Measurements from ENCODE around the gene SMIM5.
A peak's percentile ranks its signal among the peaks of the same experiment; 100 is the strongest.

The SMIM5 gene

DNA sequence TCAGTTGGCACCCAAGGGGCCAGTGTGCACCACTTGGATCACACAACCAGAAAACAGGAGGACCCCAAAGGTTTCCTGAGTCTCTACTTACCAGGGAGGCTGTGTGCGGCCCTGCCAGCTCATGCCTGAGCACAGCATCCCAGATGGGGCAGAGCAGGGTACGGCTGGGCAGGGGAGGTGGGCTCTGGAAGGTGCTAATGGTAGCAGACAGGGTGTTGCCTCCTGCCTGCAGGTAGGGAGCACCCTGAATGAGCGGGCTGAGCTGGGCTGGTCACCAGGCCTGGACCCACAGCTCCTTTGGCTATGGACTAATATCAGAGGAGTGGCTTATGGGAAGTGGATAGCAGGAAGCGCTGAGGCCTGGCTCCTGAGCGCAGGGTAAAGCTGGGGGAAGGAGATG, 19.1 kb downstream of the SMIM5 start:
- 89% methylated on average over 5 of the region's 5 CpGs for WGBS
- Histone ChIP-seq H3K18ac (ENCODE audit: low read depth in 1 of 2, low read length in 2 of 2) (no peak overlapping the region), H3K36me3 (ENCODE audit: control insufficient read depth in 1 of 2, insufficient read depth in 2 of 2, low read depth in 1 of 2, low read length in 2 of 2) (peaks cover 42 to 60% of the 10 kb centered on the region in 2 experiments), H2BK15ac (ENCODE audit: low read depth, poor library complexity, severe bottlenecking) (no peak overlapping the region), H3K4ac (ENCODE audit: low read depth in 1 of 2, low read length in 2 of 2) (no peak overlapping the region), H3K4me1 (ENCODE audit: control insufficient read depth, insufficient read depth, low read depth, low read length) (peaks cover 2% of the 10 kb centered on the region), H2BK12ac (ENCODE audit: low read length in 2 of 2) (no peak overlapping the region), H3K9me3 (ENCODE audit: control insufficient read depth, low read length) (no peaks in the 10 kb centered on the region), H4K8ac (ENCODE audit: low read length) (no peak overlapping the region), H3K4me2 (ENCODE audit: low read length, poor library complexity, severe bottlenecking) (no peak overlapping the region), H3K23ac (ENCODE audit: low read length in 2 of 2) (no peak overlapping the region), H4K91ac (ENCODE audit: low read length) (no peak overlapping the region), H2AK5ac (ENCODE audit: low read length, severe bottlenecking) (peak overlapping the region; percentile 79), H2BK5ac (ENCODE audit: low read depth, low read length, poor library complexity, severe bottlenecking) (no peak overlapping the region), H3K14ac (ENCODE audit: low read length in 2 of 2) (no peak overlapping the region), H3K9ac (ENCODE audit: low read length) (no peak overlapping the region), H2AFZ (ENCODE audit: low read depth, low read length) (no peak overlapping the region), H2BK120ac (ENCODE audit: low read depth, low read length) (no peak overlapping the region), H3K4me3 (ENCODE audit: insufficient read depth in 1 of 2, low read depth in 1 of 2, low read length in 2 of 2) (no peak overlapping the region), H3K27me3 (ENCODE audit: control insufficient read depth in 1 of 2, insufficient read depth in 1 of 2, low read length in 2 of 2) (no peaks in the 10 kb centered on the region), H3K27ac (ENCODE audit: low read length, poor library complexity, severe bottlenecking) (no peak overlapping the region), H3K79me1 (replicated peaks; ENCODE audit: low read length, poor library complexity, severe bottlenecking) (peaks cover 10% of the 10 kb centered on the region)
- no peak for DNase-seq

DNA sequence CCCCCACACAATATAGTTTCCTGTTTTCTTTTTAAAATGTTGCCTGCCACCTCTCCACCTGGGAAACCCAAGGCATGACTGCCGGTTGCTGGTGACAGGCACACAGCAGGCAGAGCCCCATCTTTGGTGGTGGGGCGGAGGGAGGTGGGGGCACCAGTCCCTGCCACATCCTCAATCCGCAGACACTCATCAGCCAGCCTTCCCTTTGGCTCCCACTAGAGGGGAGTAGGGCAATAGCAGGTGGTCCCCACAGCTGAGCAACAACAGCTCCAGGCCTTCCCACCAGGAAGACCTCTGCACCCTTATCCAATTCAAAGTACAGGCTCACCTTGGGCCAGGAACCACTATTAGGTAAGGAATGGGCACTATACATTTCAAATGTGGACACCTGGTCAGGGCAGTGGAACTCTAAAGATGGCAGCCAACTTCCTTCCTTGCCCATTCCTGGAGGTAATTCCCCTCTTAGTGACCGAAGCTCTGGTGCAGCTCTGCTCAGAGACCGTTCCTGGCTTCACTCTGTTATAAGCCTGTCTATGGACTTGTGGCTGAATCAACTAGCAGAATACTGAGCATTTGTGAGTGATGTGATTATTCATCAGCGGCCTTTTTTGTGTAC, 19.8 kb downstream of the SMIM5 start:
- no peak overlapping the region for H4K91ac ChIP-seq (ENCODE audit: low read length)
- peaks cover 39 to 62% of the 10 kb centered on the region in 2 experiments for H3K36me3 ChIP-seq (ENCODE audit: control insufficient read depth in 1 of 2, insufficient read depth in 2 of 2, low read depth in 1 of 2, low read length in 2 of 2)
- no peaks in the 10 kb centered on the region for H3K27me3 ChIP-seq (ENCODE audit: control insufficient read depth in 1 of 2, insufficient read depth in 1 of 2, low read length in 2 of 2)
- no peak overlapping the region for H3K27ac ChIP-seq (ENCODE audit: low read length, poor library complexity, severe bottlenecking)
- H3K4me2 ChIP-seq (ENCODE audit: low read length, poor library complexity, severe bottlenecking): no peak overlapping the region
- H2BK5ac ChIP-seq (ENCODE audit: low read depth, low read length, poor library complexity, severe bottlenecking): no peak overlapping the region
- no peak overlapping the region for H3K4ac ChIP-seq (ENCODE audit: low read depth in 1 of 2, low read length in 2 of 2)
- H2BK120ac ChIP-seq (ENCODE audit: low read depth, low read length): no peak overlapping the region
- WGBS: 68% methylated on average over 5 of the region's 6 CpGs
- no peak overlapping the region for H3K14ac ChIP-seq (ENCODE audit: low read length in 2 of 2)
- H2BK12ac ChIP-seq (ENCODE audit: low read length in 2 of 2): no peak overlapping the region
- H3K9ac ChIP-seq (ENCODE audit: low read length): no peak overlapping the region
- no peak overlapping the region for H2AFZ ChIP-seq (ENCODE audit: low read depth, low read length)
- peak; percentile 63 for DNase-seq
- no peak overlapping the region for H2BK15ac ChIP-seq (ENCODE audit: low read depth, poor library complexity, severe bottlenecking)
- H3K79me1 ChIP-seq (replicated peaks; ENCODE audit: low read length, poor library complexity, severe bottlenecking): peaks cover 6% of the 10 kb centered on the region
- no peak overlapping the region for H3K4me3 ChIP-seq (ENCODE audit: insufficient read depth in 1 of 2, low read depth in 1 of 2, low read length in 2 of 2)
- H2AK5ac ChIP-seq (ENCODE audit: low read length, severe bottlenecking): peak overlapping the region; percentile 27
- no peak overlapping the region for H3K23ac ChIP-seq (ENCODE audit: low read length in 2 of 2)
- H4K8ac ChIP-seq (ENCODE audit: low read length): no peak overlapping the region
- no peak overlapping the region for H3K18ac ChIP-seq (ENCODE audit: low read depth in 1 of 2, low read length in 2 of 2)
- H3K9me3 ChIP-seq (ENCODE audit: control insufficient read depth, low read length): no peaks in the 10 kb centered on the region
- peaks cover 2% of the 10 kb centered on the region for H3K4me1 ChIP-seq (ENCODE audit: control insufficient read depth, insufficient read depth, low read depth, low read length)

DNA sequence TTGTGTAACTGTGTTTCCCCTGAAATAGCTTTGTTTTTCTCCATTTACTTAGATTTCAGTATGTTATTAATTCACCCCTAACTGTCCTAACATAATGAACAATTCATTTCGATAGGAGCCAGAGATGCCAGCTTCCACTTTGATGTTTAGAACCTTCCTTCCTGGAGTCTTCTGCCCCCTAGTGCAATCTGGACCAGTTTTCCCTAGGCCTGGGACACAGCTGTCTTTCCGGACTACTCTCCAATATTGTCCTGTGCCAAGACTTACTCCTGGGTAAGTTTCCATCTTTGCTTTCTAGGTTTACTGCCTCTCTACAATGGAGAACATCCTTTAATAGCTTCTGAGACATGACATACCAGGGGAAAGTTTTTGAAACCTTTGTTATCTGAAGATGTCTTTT, 20.9 kb downstream of the SMIM5 start:
- Histone ChIP-seq H2BK12ac (ENCODE audit: low read length in 2 of 2) (no peak overlapping the region), H2AK5ac (ENCODE audit: low read length, severe bottlenecking) (no peak overlapping the region), H3K79me1 (replicated peaks; ENCODE audit: low read length, poor library complexity, severe bottlenecking) (peaks cover 9% of the 10 kb centered on the region), H3K9me3 (ENCODE audit: control insufficient read depth, low read length) (no peaks in the 10 kb centered on the region), H3K9ac (ENCODE audit: low read length) (no peak overlapping the region), H3K18ac (ENCODE audit: low read depth in 1 of 2, low read length in 2 of 2) (no peak overlapping the region), H3K4me2 (ENCODE audit: low read length, poor library complexity, severe bottlenecking) (no peak overlapping the region), H2BK5ac (ENCODE audit: low read depth, low read length, poor library complexity, severe bottlenecking) (no peak overlapping the region), H3K27ac (ENCODE audit: low read length, poor library complexity, severe bottlenecking) (no peak overlapping the region), H2BK15ac (ENCODE audit: low read depth, poor library complexity, severe bottlenecking) (no peak overlapping the region), H3K14ac (ENCODE audit: low read length in 2 of 2) (no peak overlapping the region), H3K4me1 (ENCODE audit: control insufficient read depth, insufficient read depth, low read depth, low read length) (peaks cover 2% of the 10 kb centered on the region), H4K91ac (ENCODE audit: low read length) (no peak overlapping the region), H3K4me3 (ENCODE audit: insufficient read depth in 1 of 2, low read depth in 1 of 2, low read length in 2 of 2) (no peak overlapping the region), H3K27me3 (ENCODE audit: control insufficient read depth in 1 of 2, insufficient read depth in 1 of 2, low read length in 2 of 2) (no peaks in the 10 kb centered on the region), H4K8ac (ENCODE audit: low read length) (no peak overlapping the region), H2AFZ (ENCODE audit: low read depth, low read length) (no peak overlapping the region), H3K23ac (ENCODE audit: low read length in 2 of 2) (no peak overlapping the region), H2BK120ac (ENCODE audit: low read depth, low read length) (no peak overlapping the region), H3K36me3 (ENCODE audit: control insufficient read depth in 1 of 2, insufficient read depth in 2 of 2, low read depth in 1 of 2, low read length in 2 of 2) (peaks cover 35 to 60% of the 10 kb centered on the region in 2 experiments), H3K4ac (ENCODE audit: low read depth in 1 of 2, low read length in 2 of 2) (no peak overlapping the region)
- 93% methylated on average over 2 of the region's 2 CpGs for WGBS
- no peak for DNase-seq

DNA sequence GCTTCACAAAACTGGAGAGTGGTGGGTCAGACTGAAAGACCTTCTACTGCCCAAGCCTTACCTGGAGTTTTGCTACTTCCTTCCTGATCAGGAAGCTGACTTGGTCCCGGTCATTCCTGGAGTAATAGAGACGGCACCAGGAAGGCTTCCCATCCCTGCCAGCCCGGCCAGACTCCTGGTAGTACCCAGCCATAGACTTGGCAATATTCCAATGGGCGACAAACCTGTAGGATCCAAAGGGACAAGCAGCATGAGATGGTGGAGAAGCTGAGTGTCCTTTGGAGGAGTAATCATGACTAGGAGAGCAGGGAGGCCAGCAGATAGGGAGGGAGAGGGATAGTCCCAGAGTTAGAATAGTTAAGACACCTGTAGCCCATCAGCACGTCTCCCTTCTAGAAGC, 25.0 kb downstream of the SMIM5 start:
- H2AK5ac ChIP-seq (ENCODE audit: low read length, severe bottlenecking): no peak overlapping the region
- H3K27me3 ChIP-seq (ENCODE audit: control insufficient read depth in 1 of 2, insufficient read depth in 1 of 2, low read length in 2 of 2): no peaks in the 10 kb centered on the region
- H3K23ac ChIP-seq (ENCODE audit: low read length in 2 of 2): no peak overlapping the region
- H2AFZ ChIP-seq (ENCODE audit: low read depth, low read length): no peak overlapping the region
- H2BK5ac ChIP-seq (ENCODE audit: low read depth, low read length, poor library complexity, severe bottlenecking): no peak overlapping the region
- peak overlapping the region; percentile 7 for H4K91ac ChIP-seq (ENCODE audit: low read length)
- 96% methylated on average over 5 of the region's 5 CpGs for WGBS
- no peak for DNase-seq
- no peak overlapping the region for H3K14ac ChIP-seq (ENCODE audit: low read length in 2 of 2)
- H3K27ac ChIP-seq (ENCODE audit: low read length, poor library complexity, severe bottlenecking): no peak overlapping the region
- H2BK120ac ChIP-seq (ENCODE audit: low read depth, low read length): no peak overlapping the region
- H3K18ac ChIP-seq (ENCODE audit: low read depth in 1 of 2, low read length in 2 of 2): no peak overlapping the region
- no peaks in the 10 kb centered on the region for H3K9me3 ChIP-seq (ENCODE audit: control insufficient read depth, low read length)
- peaks cover 11% of the 10 kb centered on the region for H3K79me1 ChIP-seq (replicated peaks; ENCODE audit: low read length, poor library complexity, severe bottlenecking)
- no peaks in the 10 kb centered on the region for H3K4me1 ChIP-seq (ENCODE audit: control insufficient read depth, insufficient read depth, low read depth, low read length)
- no peak overlapping the region for H3K4me3 ChIP-seq (ENCODE audit: insufficient read depth in 1 of 2, low read depth in 1 of 2, low read length in 2 of 2)
- no peak overlapping the region for H3K4me2 ChIP-seq (ENCODE audit: low read length, poor library complexity, severe bottlenecking)
- H3K4ac ChIP-seq (ENCODE audit: low read depth in 1 of 2, low read length in 2 of 2): no peak overlapping the region
- H4K8ac ChIP-seq (ENCODE audit: low read length): no peak overlapping the region
- H3K36me3 ChIP-seq (ENCODE audit: control insufficient read depth in 1 of 2, insufficient read depth in 2 of 2, low read depth in 1 of 2, low read length in 2 of 2): peaks cover 38 to 59% of the 10 kb centered on the region in 2 experiments
- no peak overlapping the region for H3K9ac ChIP-seq (ENCODE audit: low read length)
- H2BK12ac ChIP-seq (ENCODE audit: low read length in 2 of 2): no peak overlapping the region
- no peak overlapping the region for H2BK15ac ChIP-seq (ENCODE audit: low read depth, poor library complexity, severe bottlenecking)
